ENCODE results near the gene MYCBP2.

The MYCBP2 gene

GRCh38 chr13:77093735-77094134 lies 233.2 kb downstream of the MYCBP2 start:
- DNase-seq (ENCODE audit: low spot score) = no peak

DNA sequence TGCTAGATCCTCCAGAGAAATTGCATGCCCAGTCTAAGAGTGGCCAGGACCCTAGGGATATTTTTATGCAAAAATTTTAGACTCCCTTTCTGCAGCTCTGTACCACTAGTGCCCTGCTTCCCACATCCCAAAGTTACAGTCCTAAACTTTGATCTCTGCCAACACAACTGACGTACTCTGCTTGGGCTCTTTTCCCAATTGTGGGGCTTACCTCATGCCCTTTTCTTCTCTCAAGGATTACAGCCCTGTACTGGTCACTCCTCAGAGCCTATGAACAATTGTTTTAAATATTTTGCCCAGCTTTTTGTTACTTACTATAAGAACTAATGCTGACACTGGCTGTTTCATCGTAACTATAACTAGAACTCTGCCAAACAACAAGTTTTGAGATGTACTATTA lies 242.1 kb downstream of the MYCBP2 start:
- no peak for DNase-seq (ENCODE audit: low spot score)

DNA sequence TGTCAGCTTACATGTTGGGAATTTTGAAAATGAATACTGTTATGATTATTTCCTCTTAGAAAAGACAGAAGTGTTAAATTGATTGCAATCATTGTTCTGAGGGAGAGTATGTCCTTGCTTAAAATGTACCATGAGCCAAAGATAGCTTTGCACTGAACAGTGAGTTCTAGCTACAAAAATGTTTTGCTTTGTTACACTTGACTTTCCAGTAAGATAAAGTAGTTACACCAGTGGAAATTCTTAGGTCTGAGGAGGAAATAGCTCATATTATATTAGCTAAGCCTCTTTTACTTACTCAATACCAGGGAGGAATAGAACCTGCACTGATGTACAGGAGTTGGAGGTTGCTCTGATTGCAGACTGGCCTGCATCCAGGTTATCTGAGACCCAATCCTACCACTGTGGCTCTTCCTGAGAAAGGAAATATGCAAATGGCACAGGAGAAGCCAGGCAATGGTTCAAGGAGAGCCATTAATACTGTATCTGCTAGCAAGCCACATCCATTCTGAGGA lies 246.9 kb downstream of the MYCBP2 start:
- no peak for DNase-seq (ENCODE audit: low spot score)

DNA sequence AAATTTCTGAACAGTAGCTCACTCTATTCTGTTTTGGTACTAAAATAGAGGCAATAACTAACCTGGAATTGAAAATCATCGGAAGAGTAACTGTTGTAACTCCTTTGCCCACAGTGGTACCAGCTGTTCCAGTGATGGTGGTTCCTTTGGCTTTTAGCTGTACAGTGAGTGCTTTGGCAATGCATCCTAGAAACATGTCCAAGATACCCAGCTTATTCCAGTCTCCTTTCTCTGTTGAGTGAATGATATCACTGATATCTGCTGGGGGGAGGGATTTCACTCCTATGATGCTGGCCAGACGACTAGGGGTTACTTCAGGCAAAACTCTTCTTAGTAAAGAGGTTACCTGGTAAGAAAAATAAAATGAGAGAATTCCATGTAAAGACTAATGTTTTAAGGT lies 259.4 kb downstream of the MYCBP2 start:
- no peak for DNase-seq (ENCODE audit: low spot score)

DNA sequence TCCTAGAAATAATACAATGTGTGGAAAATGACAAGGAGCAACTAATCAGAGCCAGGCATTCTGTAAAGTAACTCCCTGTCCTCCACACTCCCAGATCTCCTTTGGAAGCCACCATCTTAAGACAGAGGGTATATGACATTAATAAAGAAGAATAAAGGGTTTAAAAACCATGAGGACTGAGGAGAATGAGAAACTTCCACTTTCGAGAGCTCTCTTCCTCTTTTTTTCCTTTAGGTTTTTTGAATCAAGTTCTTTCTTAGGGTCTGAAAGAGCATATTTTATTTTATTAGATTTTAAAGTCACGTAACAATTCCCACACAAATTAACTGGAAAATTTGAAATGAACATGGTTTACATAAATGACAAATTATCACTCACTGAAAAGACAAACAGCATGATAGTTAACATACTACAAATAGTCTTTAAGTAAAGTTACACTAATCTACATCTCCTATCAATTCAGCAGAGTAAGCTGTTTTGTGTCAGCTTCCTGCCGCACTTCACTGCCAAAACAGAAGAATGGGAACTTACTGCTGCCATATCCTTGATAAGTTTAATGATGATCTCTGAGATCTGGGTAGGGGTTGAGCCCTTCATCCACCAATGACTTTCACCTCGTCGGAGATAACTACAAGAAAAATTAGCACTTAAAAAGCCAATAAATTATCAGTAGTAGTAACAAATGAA lies 261.3 kb downstream of the MYCBP2 start:
- no peak for DNase-seq (ENCODE audit: low spot score)

GRCh38 chr13:77062097-77062496 lies 264.8 kb downstream of the MYCBP2 start:
- DNase-seq (ENCODE audit: low spot score) = no peak

- DNase-seq (ENCODE audit: low spot score) = no peak
Observed at GRCh38 chr13:77061362-77061761, 265.5 kb downstream of the MYCBP2 start.

DNA sequence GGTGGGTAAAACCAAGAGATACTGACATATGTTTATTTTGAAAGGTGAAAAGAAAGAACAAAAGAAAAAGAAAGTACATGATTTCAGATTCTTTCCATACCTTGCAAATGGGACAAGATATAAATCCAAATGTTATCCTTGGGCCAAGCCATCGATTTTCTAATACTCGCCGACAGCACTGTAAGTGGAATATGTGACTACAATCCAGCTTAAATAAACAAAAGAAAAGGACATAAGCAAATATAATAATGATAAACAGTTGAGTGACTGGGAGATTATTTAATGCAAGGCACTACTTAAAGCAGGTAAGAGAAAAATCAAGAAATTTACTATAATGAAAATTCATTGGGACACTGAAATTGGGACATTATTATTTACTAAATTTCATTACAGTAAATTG lies 270.0 kb downstream of the MYCBP2 start:
- no peak for DNase-seq (ENCODE audit: low spot score)

- no peak for DNase-seq (ENCODE audit: low spot score)
Observed at GRCh38 chr13:77056382-77056781, 270.5 kb downstream of the MYCBP2 start.

DNA sequence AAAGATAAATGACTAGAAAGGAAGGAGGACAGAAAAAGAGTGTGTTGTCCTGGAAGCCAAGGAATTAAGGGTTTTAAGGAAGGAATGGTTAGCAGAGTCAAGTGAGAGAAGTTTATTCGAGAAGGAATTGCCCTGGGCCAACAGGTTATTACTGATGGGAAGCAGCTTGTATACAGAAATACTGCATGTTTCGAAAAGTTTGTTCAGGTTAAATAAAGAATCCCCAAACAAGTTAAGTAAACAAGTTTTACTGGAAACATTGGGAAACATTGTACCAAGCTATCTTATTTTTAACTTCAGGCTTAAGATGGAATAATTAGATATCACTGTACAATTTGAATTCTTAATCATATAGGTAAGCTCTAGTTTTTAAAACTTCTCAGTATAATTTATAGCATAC lies 271.7 kb downstream of the MYCBP2 start:
- no peak for DNase-seq (ENCODE audit: low spot score)

GRCh38 chr13:77053192-77053591 lies 273.7 kb downstream of the MYCBP2 start:
- no peak for DNase-seq (ENCODE audit: low spot score)

GRCh38 chr13:77048681-77049080 lies 278.2 kb downstream of the MYCBP2 start:
- DNase-seq (ENCODE audit: low spot score) = no peak

- DNase-seq (ENCODE audit: low spot score) = no peak
Observed at GRCh38 chr13:77047649-77048343, 279.1 kb downstream of the MYCBP2 start.

DNA sequence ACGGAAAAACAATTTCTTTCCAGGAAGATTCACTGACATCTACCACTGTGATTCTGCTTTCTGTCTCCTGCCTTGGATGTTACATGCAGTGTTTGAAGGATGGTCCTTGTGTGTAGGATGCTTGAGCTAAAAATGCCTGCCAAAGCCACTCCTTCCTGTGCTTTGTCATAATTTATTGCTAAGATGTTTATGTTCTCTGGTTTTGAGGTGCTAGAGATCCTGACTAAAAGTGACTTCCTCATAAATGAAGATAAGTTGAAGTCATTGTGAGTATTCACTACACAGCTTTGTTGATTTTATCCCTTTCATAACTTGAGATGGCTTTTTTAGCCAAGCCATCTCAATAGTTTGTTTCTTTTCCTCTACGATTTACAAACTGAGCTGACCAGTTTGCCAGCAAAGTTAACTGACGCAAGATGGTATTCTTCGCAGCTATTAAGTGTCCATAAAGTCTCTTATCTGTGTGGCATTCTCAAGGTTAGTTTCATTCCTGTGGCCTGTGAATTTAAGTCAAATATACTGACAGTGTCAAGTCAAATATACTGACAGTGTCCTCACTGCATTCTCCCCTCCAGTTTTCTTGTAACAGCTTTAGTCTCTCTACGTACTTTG lies 284.2 kb downstream of the MYCBP2 start:
- no peak for DNase-seq (ENCODE audit: low spot score)

DNA sequence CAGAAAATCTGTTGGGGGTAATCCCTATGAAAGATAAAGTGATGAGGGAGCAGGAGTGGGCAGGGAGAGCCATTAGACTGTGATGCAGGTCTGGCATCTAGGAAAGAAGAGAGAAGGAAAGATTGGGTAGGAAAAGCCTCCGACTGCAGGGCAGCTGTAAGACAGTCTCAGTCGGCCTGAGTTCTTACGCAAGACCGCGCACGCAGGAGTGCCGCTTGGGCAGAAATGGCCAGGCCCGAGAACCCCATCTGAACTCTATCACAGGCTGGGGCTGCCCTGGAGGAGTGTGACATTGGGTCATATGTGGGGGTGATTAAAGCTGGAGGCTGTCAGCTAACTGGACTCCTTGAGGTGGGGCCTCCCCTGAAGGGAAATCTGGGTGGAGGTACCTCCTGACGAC lies 286.1 kb downstream of the MYCBP2 start:
- no peak for DNase-seq (ENCODE audit: low spot score)

GRCh38 chr13:77040076-77040475 lies 286.8 kb downstream of the MYCBP2 start:
- no peak for DNase-seq (ENCODE audit: low spot score)

DNA sequence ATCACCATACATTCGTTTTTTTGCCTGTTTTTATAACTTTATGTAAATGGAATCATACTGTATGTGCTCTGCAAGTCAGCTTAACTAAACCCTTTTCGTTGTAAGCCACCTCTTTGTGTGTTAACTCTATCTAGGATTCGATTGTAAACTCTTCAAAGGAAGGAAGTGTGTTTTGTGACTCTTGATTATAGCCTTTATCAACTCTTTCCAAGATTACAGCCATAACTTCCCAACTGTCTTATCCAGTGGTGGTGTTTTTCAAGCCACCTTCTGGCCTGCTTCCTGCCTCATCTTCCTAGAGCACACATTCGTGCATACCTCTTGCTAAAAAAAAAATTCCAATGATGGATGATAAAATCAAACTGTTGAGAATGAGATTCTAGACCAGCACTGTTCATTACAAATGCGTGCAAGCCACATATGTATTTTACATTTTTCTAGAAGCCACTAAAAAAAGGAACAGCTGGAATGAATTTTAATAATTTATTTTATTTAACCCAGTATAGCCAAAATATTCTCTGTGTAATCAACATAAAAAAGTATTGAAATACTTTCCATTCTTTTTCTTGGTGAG lies 287.9 kb downstream of the MYCBP2 start:
- DNase-seq (ENCODE audit: low spot score) = no peak

DNA sequence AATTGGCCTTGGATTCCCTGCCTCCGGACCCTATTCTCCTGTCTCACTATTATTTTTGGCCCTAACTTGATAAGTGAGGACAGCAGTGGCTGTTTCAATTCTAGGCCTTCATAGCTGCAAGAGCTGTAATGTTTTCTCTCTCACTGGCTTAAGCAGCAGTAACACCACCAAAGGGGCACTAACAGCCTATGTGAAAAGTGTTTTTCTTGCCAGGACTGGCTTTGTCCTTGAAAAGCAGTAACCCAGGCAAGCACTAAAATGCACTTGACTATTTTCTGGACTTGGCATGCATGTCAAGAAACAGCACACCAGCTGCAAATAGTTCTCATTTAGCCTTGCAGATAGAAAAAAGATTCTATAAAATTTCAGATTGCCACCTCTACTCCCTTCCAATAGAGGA lies 290.6 kb downstream of the MYCBP2 start:
- no peak for DNase-seq (ENCODE audit: low spot score)

DNA sequence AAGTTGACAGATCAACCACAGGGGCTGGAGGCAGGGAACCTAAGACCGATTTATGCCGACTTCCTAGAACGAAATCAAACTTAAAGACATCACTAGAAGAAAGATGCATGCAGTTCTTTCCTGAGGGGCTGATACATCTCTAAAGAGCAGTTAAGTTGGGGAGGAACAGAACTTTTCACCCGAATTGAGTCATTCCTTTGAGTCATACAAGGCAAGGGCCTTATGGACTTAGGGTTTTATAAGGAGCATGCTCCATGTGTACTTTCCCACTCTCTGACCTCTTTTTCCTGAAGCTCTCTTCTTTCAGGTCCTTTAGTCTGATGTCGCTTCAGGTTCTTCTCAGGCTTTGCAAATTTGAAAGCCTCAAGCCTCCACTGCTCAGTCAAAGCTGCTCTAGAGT lies 292.0 kb downstream of the MYCBP2 start:
- DNase-seq (ENCODE audit: low spot score) = peak; percentile 17

DNA sequence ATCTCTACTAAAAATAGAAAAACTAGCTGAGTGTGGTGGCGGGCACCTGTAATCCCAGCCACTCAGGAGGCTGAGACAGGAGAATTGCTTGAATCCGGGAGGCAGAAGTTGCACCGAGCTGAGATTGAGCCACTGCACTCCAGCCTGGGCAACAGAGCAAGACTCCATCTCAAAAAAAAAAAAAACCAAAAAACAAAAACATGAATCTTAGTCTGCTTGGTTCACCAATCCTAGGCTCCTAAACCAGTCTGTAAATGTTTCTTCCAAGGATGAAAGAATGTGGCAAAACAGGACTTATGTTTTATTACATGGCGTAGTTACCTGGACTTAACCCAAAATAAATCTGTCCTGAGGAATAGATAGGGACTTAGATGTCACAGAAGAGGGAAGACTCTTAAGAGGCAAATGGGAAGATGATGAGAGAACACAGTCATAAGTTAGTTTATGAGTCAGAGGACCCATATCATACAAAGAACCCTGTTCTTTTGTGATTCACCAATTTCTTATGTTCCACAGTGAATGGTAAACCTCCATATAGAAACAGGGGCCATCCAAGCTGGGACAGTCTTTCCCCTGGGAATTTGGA lies 293.1 kb downstream of the MYCBP2 start:
- DNase-seq (ENCODE audit: low spot score) = no peak

- DNase-seq (ENCODE audit: low spot score) = no peak
Observed at GRCh38 chr13:77031656-77032243, 295.1 kb downstream of the MYCBP2 start.

- no peak for DNase-seq (ENCODE audit: low spot score)
Observed at GRCh38 chr13:77029436-77029835, 297.5 kb downstream of the MYCBP2 start.

All from hepatic stellate cell (primary cell).